Activated CD8-positive, alpha-beta memory T cell treated with anti-CD3 and anti-CD28 coated beads, Interleukin-2, amount 50 U/mL, for 48 hours (primary cell): Measurements from ENCODE around the gene RSPO1.
"Not testable (repeated sequence)": the region's sequence is repeated elsewhere in the genome, so short reads cannot be mapped to it uniquely, and the experiment has no call there.

Experiments
- DNase-seq: peaks from one replicate; pipeline ENCODE4 v3.0.0-alpha.2; 2020

RSPO1 gene

DNA sequence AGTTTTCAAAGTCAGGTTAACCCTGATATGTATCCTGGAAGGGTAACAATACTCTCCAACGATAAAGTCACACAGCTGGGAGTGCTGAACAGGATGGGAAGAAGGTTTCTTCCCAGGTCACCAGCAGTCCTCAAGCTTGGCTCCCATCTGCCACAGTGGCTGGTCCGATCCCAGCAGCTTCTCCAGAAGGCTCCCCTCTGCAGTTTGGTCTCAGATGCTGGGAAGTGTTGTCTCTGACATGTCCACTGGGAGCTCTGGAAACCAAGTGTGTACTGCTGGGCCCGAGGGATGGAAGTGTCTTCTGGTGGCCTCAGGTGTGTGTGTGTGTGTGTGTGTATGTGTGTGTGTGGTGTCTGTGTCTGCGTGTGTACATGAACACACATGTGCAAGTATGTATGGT lies 22.5 kb downstream of the RSPO1 start:
- DNase-seq = no peak

DNA sequence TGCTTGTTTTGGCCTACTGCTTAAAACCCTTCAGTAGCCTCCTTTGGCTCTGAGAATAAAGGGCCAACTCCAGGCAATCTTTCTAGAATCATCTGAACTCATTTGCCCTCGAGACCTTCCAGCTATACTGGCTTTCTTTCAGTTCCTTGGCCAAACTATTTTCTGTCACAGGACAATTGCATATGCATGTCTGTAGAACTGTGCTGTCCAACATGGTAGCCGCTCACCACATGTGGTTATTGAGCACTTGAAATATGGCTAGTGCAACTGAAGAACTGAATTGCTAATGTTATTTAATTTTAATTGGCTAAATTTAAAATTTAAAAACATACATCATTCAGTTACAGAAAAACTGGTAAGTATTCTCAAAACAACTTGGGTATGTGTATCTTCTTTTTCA lies 24.7 kb downstream of the RSPO1 start:
- no peak for DNase-seq

DNA sequence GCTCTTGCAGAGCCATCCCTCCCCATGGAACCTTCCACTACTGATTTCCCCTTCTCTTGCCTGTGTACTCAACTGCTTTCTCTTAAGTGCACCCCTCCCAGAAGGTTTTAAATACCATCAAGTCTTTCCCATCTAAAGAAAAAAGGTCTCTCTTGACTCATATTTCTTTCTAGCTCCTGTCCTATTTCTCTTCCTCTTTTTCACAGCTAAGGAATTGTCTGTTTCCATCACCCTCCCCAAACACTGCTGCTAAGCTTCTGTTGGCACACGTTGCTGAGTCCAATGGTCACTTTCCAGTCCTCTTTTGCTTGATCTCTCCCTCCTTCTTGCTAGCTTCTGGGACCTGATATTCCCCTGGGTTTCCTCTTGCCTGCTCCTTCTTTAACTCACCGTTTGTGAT lies 25.7 kb downstream of the RSPO1 start:
- DNase-seq = no peak

GRCh38 chr1:37606481-37607263 lies 28.0 kb downstream of the RSPO1 start:
- DNase-seq = no peak

GRCh38 chr1:37605806-37606474 lies 28.8 kb downstream of the RSPO1 start:
- DNase-seq = no peak

- DNase-seq = no peak
Measured at GRCh38 chr1:37605061-37605650, 29.5 kb downstream of the RSPO1 start.

- no peak for DNase-seq
Measured at GRCh38 chr1:37602750-37603694, 31.7 kb downstream of the RSPO1 start.

- DNase-seq = no peak
Measured at GRCh38 chr1:37601441-37601840, 33.3 kb downstream of the RSPO1 start.

DNA sequence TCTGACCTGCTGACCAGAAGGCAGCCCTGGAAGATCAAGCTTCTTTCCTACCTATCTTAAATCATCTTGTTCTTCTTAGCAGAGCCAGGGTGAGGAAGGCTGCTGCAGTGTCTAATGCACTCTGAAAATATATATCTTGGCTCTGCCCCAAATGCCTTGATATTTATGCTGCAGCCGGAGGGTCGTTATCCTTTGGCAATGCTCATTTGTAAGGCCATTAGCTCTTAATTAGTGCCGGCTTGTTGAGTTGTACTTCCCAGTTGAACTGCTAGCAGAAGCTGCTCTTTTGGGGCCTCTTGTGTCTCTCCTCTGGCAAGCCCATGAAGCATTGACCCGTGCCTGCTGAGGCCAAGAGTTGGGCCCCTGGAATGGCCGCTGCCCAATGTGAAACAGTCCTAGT lies 34.8 kb downstream of the RSPO1 start:
- no peak for DNase-seq

- DNase-seq = no peak
Measured at GRCh38 chr1:37596182-37596667, 38.5 kb downstream of the RSPO1 start.

- peak; percentile 98 for DNase-seq
Measured at GRCh38 chr1:37595440-37596181, 39.1 kb downstream of the RSPO1 start, which contains the start of gene GNL2. TSS of gene GNL2 (minus strand) at chr1:37595937. CDS start at chr1:37595822, 115 bp downstream.

DNA sequence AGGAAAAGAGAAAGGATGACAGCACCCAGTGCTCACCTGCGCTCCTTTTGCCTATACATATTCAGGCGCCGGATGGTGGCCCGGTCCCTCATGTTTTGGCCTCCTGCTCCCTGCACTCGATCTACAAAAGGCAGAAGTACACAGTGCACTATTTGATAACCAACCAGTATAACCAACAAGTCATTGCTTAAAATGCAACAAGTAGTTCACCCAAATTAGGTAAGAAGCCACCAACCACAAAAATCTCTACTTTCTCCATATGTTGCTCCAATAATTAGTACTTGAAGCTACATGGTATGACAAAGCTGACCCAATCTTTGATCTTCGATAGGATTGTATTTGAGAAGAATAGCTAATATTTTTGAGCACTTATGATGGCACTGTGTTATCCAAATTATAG lies 41.0 kb downstream of the RSPO1 start:
- no peak for DNase-seq

DNA sequence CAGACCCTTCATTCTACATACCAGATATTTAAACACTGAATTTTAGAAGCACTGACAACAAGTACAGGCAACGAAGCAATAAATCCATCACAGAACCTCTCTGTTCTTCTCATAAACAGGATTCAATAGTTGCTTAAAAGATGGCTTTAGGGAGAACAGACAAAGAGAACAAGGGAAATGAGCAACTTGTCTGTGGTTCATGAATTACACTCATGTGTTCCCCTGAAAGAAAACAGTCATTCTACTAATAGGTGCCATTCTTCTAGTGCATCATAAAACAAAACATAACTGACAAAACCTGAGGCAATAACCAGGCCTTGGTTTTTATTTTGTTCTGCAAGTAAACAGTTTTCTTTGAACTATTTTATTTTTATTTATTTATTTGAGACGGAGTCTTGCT lies 45.8 kb downstream of the RSPO1 start:
- DNase-seq = no peak

DNA sequence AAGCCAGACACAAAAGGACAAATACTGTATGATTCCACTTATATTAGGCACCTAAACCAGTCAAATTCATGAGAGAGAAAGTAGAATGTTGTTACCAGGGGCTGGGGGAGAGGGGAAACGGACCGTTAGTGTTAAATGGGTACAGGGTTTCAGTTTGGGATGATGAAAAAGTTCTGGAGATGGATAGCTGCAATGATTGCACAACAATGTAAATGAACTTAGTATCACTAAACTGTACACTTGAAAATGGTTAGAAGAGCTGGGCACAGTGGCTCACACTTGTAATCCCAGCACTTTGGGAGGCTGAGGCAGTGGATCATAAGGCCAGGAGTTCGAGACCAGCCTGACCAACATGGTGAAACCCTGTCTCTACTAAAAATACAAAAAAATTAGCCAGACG lies 50.1 kb downstream of the RSPO1 start:
- not testable (repeated sequence) for DNase-seq

- DNase-seq = no peak
Measured at GRCh38 chr1:37575692-37576091, 59.0 kb downstream of the RSPO1 start.

GRCh38 chr1:37574834-37575480 lies 59.7 kb downstream of the RSPO1 start:
- no peak for DNase-seq

DNA sequence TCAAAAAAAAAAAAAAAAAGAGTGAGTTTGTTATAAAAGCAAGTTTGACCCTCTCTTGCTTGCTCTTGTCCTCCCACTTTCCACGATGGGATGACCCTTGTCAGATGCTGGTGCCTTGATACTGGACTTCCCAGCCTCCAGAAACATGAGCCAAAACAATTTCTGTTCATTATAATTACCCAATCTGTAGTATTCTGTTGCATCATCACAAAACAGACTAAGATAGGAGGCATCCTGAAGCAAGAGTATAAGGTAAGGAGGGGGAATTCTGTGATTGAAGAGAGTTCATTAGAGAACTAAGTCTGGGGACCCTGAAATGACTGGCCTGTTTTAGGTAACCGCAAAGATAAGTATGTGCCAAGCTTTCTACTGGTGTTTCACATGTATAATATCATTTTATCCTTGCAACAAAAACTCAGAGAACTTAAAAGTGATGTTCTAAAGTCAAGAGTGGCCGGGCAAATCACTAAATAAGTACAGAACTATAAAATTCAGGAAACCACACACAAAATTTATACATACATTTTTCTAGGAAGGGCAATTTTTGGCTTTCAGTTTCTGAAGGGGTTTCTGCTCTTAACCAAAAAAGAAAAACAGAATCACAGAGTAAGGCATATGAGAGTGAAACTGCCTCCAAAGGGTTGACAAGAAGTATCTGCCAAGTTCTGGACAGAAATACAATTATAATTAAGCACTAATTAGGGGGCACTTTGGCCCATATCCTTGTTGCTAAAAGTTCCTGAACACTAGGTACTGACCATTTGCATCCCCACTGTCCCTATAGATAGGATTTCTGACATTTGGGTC lies 64.0 kb downstream of the RSPO1 start:
- DNase-seq = no peak

- DNase-seq = no peak
Measured at GRCh38 chr1:37567023-37567422, 67.7 kb downstream of the RSPO1 start.

GRCh38 chr1:37564892-37565291 lies 69.8 kb downstream of the RSPO1 start:
- no peak for DNase-seq

DNA sequence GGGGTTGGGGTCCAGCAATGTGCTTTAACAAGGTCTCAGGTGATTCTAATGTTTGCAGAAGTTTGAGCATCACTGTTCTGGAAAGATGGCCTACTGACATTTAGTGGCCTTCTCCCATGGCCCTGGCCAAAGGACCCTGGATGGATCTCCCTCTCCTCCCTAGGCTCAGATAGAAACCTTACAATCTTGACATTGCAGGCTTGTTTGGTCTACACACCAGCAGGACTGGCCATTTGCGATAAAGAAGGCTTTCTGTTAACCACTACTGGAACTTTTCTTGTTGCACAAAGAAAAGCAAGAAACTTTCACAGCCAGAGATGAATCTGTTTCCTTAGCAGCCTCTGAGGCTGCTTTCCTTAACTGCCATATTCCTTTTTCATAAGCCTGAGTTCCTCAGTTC lies 71.7 kb downstream of the RSPO1 start:
- no peak for DNase-seq
